B cell (primary cell): ENCODE measurements around the gene CEP164. TPM values are rescaled to one million over a fixed set of nuclear protein-coding genes. Genes with fewer than 3 reads are reported as not detected.

Source experiments
- ATAC-seq: fragments of 200-7000 bp; cut with Tn5 transposase; one replicate; pipeline ENCODE4 v1.10.0; 2021; ENCODE audit warnings: low read depth, mild to moderate bottlenecking, moderate number of reproducible peaks, moderate library complexity
- CTCF ChIA-PET: fragments of 350-600 bp; sonication (Branson Sonifier 250); formaldehyde crosslinking; loops from one replicate; lab custom pipeline; 2021; ENCODE audit warnings: antibody characterized with exemption, inconsistent platforms; lab: Charles Lee
- POLR2A ChIA-PET: fragments of 350-600 bp; sonication (Branson Sonifier 250); formaldehyde crosslinking; loops from one replicate; lab custom pipeline; 2021; ENCODE audit warnings: antibody characterized with exemption; lab: Charles Lee
- DNase-seq: peaks from one replicate; pipeline ENCODE4 v3.0.0; 2013
- H2AFZ ChIP-seq: 2 replicates; pipeline ENCODE4 v1.6.1; 2012; ENCODE audit warnings: mild to moderate bottlenecking, low read depth, low read length; ENCODE audit not compliant: insufficient read depth, poor library complexity, severe bottlenecking
- H3K27ac ChIP-seq, 2 donors: 1 replicate in 1 of 2; 2 replicates in 1 of 2; pipeline ENCODE4 v1.5.1; 2012 to 2013; ENCODE audit warnings: low read length in 2 of 2, mild to moderate bottlenecking in 2 of 2, moderate library complexity in 1 of 2
- H3K27me3 ChIP-seq, 4 experiments: fragments of 200-600 bp in 1 of 4; sonication (generic) in 1 of 4; replicated peaks in 1 of 4; 1 replicate in 2 of 4; 2 replicates in 2 of 4; pipeline versions ENCODE4 v1.6.1 to v1.7.0; 2013 to 2016; ENCODE audit warnings: low read length in 3 of 4, mild to moderate bottlenecking in 2 of 4, mixed read lengths in 1 of 4, moderate library complexity in 1 of 4; ENCODE audit not compliant: insufficient read depth in 4 of 4, control insufficient read depth in 3 of 4; ENCODE audit errors: control extremely low read depth in 1 of 4
- H3K36me3 ChIP-seq, 2 experiments: replicated peaks in 1 of 2; 1 replicate in 1 of 2; 2 replicates in 1 of 2; pipeline versions ENCODE4 v1.6.1 to v1.7.1; 2013; ENCODE audit warnings: low read length in 1 of 2; ENCODE audit not compliant: insufficient read depth in 2 of 2, control insufficient read depth in 1 of 2; ENCODE audit errors: control extremely low read depth in 1 of 2, extremely low read depth in 1 of 2
- H3K4me1 ChIP-seq, 2 donors: fragments of 200-600 bp in 1 of 2; sonication (generic) in 1 of 2; 1 replicate in 1 of 2; 2 replicates in 1 of 2; pipeline versions ENCODE4 v1.5.1 to v1.6.1; 2013 to 2017; ENCODE audit warnings: low read length in 2 of 2; ENCODE audit not compliant: control insufficient read depth in 2 of 2, insufficient read depth in 2 of 2
- H3K4me2 ChIP-seq: replicated peaks from 2 replicates; pipeline ENCODE3; 2012; ENCODE audit warnings: mild to moderate bottlenecking, low read depth, low read length; ENCODE audit not compliant: poor library complexity, severe bottlenecking
- H3K4me3 ChIP-seq, 5 experiments: fragments of 200-600 bp in 1 of 5; sonication (generic) in 1 of 5; 1 replicate in 3 of 5; 2 replicates in 2 of 5; pipeline versions ENCODE4 v1.5.1 to v1.7.0; 2011 to 2016; ENCODE audit warnings: low read length in 4 of 5, mild to moderate bottlenecking in 4 of 5, low read depth in 2 of 5, control low read depth in 1 of 5, moderate library complexity in 1 of 5; ENCODE audit not compliant: insufficient read depth in 1 of 5; ENCODE audit errors: control extremely low read depth in 1 of 5, extremely low read depth in 1 of 5
- H3K79me2 ChIP-seq: fragments of 200-600 bp; sonication (generic); one replicate; pipeline ENCODE4 v1.6.0; 2016; ENCODE audit warnings: low read length; ENCODE audit not compliant: control insufficient read depth, insufficient read depth
- H3K9ac ChIP-seq: fragments of 200-600 bp; sonication (generic); 2 replicates; pipeline ENCODE4 v1.6.1; 2017; ENCODE audit warnings: mild to moderate bottlenecking, low read length, moderate library complexity
- H3K9me3 ChIP-seq, 3 donors: one replicate each; pipeline versions ENCODE4 v1.6.1 to v1.7.1; 2013; ENCODE audit warnings: low read length in 2 of 3; ENCODE audit not compliant: control insufficient read depth in 2 of 3, insufficient read depth in 1 of 3; ENCODE audit errors: control extremely low read depth in 1 of 3
- H4K20me1 ChIP-seq: 2 replicates; pipeline ENCODE4 v1.6.0; 2012; ENCODE audit warnings: mild to moderate bottlenecking, low read length; ENCODE audit not compliant: insufficient read depth, control insufficient read depth, poor library complexity, severe bottlenecking
- H3K27ac Mint-ChIP-seq: one replicate; pipeline ENCODE4 v1.8.0; 2021; ENCODE audit warnings: mixed read lengths
- H3K27me3 Mint-ChIP-seq: one replicate; pipeline ENCODE4 v1.8.0; 2021; ENCODE audit warnings: mixed read lengths
- H3K4me1 Mint-ChIP-seq: one replicate; pipeline ENCODE4 v1.8.0; 2021; ENCODE audit warnings: mixed read lengths
- H3K4me3 Mint-ChIP-seq: one replicate; pipeline ENCODE4 v1.8.0; 2021; ENCODE audit warnings: mixed read lengths
- H3K9me3 Mint-ChIP-seq: one replicate; pipeline ENCODE4 v1.8.0; 2022; ENCODE audit warnings: mixed read lengths; ENCODE audit not compliant: insufficient read depth
- EZH2 ChIP-seq: IDR thresholded peaks from 2 replicates; pipeline ENCODE4 v1.6.1; 2012; ENCODE audit warnings: borderline replicate concordance, low read depth, mild to moderate bottlenecking, moderate library complexity, low read length; ENCODE audit not compliant: insufficient read depth, poor library complexity, severe bottlenecking
- WGBS: methylation state at CpG from one replicate; pipeline ENCODE4 v1.1.5; 2013; ENCODE audit warnings: missing lambda C conversion rate; ENCODE audit not compliant: insufficient coverage; 5-methylcytosine and 5-hydroxymethylcytosine counted together
- intact Hi-C: fragments of 100-400 bp; cut with micrococcal nuclease; formaldehyde crosslinking; loops from one replicate; pipeline ENCODE4 v1.10.0; 2022
- polyA plus RNA-seq: library from polyadenylated mRNA; depleted of rRNA; stranded (reverse); fragments of >200 nt; gene quantifications from 2 replicates; pipeline ENCODE4 v1.2.3, GENCODE V29; 2012
- total RNA-seq, 2 donors: library from RNA; stranded (reverse); fragments of 120-200 nt in 1 of 2; gene quantifications; 1 replicate in 1 of 2; 2 replicates in 1 of 2; pipeline versions ENCODE4 v1.2.3 to v1.2.4, GENCODE V29; 2013 to 2022
- TF ChIP-seq, protein P1 (sequence below): fragments of 200-600 bp; IDR thresholded peaks from one replicate; pipeline ENCODE4 v1.8.0; 2022; ENCODE audit warnings: antibody characterized with exemption, mild to moderate bottlenecking

CEP164 gene
- total and polyA plus RNA-seq, 2 donors (not counting 1 experiment from before 2014, with no cell fraction given) = 31.5 to 54.8 TPM

DNA sequence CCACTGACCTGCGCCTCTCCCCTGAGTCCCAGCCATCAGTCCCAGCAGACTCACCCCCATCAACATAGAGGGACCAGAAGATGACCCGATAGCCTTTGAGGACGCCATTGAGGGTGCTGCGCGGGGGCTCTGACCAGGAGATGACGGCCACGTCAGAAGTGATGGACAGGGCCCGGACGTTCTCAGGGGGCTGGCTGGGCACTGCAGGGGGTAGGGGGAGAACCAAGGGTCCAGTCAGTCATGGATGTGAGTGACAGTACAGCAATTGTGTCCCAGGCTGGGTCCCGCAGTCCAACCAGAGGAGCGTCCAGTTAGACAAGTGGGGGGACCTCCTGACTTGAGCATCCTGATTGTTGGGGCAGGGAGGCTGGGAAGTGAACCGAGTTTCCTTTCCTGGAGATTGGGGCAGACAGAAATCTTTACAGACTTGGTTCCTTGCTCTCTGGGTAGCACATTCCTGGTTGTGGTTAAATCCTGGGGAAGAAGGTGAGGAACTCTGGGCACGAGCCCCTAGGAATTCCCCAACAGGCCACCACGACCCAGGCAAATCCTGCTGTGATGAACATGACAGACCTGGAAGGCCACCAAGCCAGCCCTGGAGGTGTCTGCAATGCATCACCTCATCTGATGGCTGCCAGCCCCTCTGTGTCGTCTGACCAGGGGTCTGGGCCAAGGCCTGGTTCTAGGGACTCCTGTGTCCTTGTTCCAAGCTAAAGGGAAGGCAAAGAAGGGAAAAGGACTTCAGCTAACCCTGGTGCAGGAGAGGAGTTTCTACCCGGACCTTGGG, 133.9 kb downstream of the CEP164 start:
- no peak overlapping the region for H3K27ac Mint-ChIP-seq
- Histone ChIP-seq H3K27me3 (peaks cover 0 to 4% (median 0%) of the 10 kb centered on the region in 4 experiments), H3K36me3 (no peaks in the 10 kb centered on the region), H3K79me2 (no peaks in the 10 kb centered on the region), H3K4me1 (no peaks in the 10 kb centered on the region), H4K20me1 (no peaks in the 10 kb centered on the region), H3K9me3 (no peaks in the 10 kb centered on the region), H3K4me2 (no peak overlapping the region), H3K27ac (no peak overlapping the region), H2AFZ (no peak overlapping the region), H3K9ac (no peak overlapping the region), H3K4me3 (no peak overlapping the region)
- 97% methylated on average over 12 of the region's 16 CpGs for WGBS
- intact Hi-C loops = no loop called here
- no peak for DNase-seq
- ATAC-seq = no peak
- H3K9me3 Mint-ChIP-seq = no peaks in the 10 kb centered on the region
- TF ChIP-seq, protein P1, sequence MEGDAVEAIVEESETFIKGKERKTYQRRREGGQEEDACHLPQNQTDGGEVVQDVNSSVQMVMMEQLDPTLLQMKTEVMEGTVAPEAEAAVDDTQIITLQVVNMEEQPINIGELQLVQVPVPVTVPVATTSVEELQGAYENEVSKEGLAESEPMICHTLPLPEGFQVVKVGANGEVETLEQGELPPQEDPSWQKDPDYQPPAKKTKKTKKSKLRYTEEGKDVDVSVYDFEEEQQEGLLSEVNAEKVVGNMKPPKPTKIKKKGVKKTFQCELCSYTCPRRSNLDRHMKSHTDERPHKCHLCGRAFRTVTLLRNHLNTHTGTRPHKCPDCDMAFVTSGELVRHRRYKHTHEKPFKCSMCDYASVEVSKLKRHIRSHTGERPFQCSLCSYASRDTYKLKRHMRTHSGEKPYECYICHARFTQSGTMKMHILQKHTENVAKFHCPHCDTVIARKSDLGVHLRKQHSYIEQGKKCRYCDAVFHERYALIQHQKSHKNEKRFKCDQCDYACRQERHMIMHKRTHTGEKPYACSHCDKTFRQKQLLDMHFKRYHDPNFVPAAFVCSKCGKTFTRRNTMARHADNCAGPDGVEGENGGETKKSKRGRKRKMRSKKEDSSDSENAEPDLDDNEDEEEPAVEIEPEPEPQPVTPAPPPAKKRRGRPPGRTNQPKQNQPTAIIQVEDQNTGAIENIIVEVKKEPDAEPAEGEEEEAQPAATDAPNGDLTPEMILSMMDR = no peak
- no peak for TF ChIP-seq EZH2
- no peak overlapping the region for H3K4me3 Mint-ChIP-seq
- peaks cover 11% of the 10 kb centered on the region for H3K27me3 Mint-ChIP-seq
- H3K4me1 Mint-ChIP-seq = no peaks in the 10 kb centered on the region
- ChIA-PET CTCF (no interaction called here), POLR2A (no interaction called here)

DNA sequence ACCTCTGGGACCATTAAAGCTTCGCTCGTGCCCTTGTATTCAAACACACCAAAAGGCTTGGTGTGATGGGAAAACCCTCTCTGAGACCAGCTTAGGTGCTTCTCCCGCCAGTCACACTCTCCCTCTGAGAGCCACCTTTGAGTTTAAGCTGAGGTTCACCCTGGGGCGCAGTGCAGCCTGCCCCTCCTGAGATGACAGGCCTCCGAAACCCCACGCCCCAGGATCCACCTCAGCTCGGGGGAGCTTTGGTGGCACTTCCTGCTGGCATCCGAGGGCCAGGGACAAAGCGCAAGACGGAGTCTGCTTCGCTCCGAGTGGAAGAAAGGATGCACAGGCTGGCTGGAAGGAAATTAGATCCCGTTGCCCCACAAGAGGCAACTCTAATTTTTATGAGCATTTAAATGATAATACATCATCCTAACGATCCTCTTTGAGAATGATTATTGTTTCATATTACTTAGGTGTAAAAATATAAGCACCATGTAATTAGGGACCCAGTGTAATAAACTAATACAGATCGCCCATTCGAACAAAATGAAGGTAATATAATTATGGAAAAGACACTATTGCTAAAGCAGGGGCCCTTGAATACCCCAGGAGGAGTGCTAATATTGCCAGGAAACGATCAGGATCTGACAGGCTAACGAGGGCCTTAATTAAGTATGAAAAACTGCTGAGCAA, 134.7 kb downstream of the CEP164 start:
- Mint-ChIP-seq H3K27me3 (peaks cover 11% of the 10 kb centered on the region), H3K4me3 (no peak overlapping the region), H3K27ac (no peak overlapping the region), H3K4me1 (no peaks in the 10 kb centered on the region), H3K9me3 (no peaks in the 10 kb centered on the region)
- Histone ChIP-seq H4K20me1 (no peaks in the 10 kb centered on the region), H3K4me3 (no peak overlapping the region), H3K36me3 (no peaks in the 10 kb centered on the region), H3K9me3 (no peaks in the 10 kb centered on the region), H3K4me1 (no peaks in the 10 kb centered on the region), H3K9ac (no peak overlapping the region), H2AFZ (no peak overlapping the region), H3K27ac (no peak overlapping the region), H3K4me2 (no peak overlapping the region), H3K27me3 (peaks cover 0 to 4% (median 0%) of the 10 kb centered on the region in 4 experiments), H3K79me2 (no peaks in the 10 kb centered on the region)
- DNase-seq (no peak), ATAC-seq (no peak)
- intact Hi-C loops = no loop called here
- TF ChIP-seq EZH2 = no peak
- TF ChIP-seq, protein P1 = no peak
- CTCF ChIA-PET = no interaction called here
- 98% methylated on average over 4 of the region's 18 CpGs for WGBS
- POLR2A ChIA-PET = no interaction called here
